ENCODE data around the gene MYO10. TPM values are rescaled to one million over a fixed set of nuclear protein-coding genes. Genes with fewer than 3 reads are reported as not detected.

Gene MYO10
- total and polyA plus RNA-seq, 2 of the 8 experiments (the other 6 are each of a cell fraction or from before 2014, with no cell fraction given), result 21.5 to 107 TPM

DNA sequence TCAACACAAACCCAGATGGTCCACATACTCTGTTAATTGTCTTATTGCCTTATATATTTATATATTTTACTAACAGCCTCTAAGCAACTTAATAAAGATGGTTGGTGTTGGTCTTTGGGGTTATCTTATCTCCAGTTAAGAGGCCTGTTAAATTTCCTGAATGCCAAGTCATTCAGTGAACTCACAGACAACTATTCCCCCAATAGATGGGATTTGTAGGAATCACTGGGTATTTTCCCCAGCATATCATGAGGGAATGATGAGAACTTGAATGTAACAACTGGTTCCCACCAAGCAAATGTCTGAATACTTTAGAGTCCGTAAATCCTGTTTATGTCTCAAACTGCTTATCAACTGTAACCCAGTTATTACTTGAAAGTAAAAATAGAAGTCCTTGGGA lies 276.6 kb downstream of the MYO10 start:
- Histone ChIP-seq H3K9me3 (ENCODE audit: insufficient read depth in 2 of 2, low read depth in 1 of 2, low read length in 1 of 2) (no peaks in the 10 kb centered on the region), H4K91ac (replicated peaks; ENCODE audit: insufficient read length, low read length) (no peak overlapping the region), H3K23ac (ENCODE audit: insufficient read length) (no peak overlapping the region), H3K14ac (ENCODE audit: insufficient read length) (no peak overlapping the region), H3K9ac (replicated peaks in 1 of 4; ENCODE audit: extremely low read depth in 1 of 4, low read depth in 3 of 4, low read length in 3 of 4) (no peak overlapping the region), H2BK120ac (replicated peaks; ENCODE audit: low read depth, low read length) (no peak overlapping the region), H3K4me2 (ENCODE audit: insufficient read depth in 1 of 2, low read depth in 2 of 2, low read length in 2 of 2) (no peak overlapping the region), H2BK15ac (ENCODE audit: low read length) (no peak overlapping the region), H3K4me1 (replicated peaks in 1 of 4; ENCODE audit: control insufficient read depth in 3 of 4, insufficient read depth in 4 of 4, low read length in 3 of 4) (no peaks in the 10 kb centered on the region), H3K4ac (replicated peaks; ENCODE audit: insufficient read length, low read depth, low read length) (no peak overlapping the region), H3K27ac (ENCODE audit: low read depth, low read length) (no peak overlapping the region), H2BK20ac (ENCODE audit: low read length) (no peak overlapping the region), H3K23me2 (ENCODE audit: low read depth, low read length) (no peaks in the 10 kb centered on the region), H3K27me3 (replicated peaks in 1 of 4; ENCODE audit: control insufficient read depth in 3 of 4, extremely low read depth in 1 of 4, insufficient read depth in 3 of 4, low read length in 3 of 4) (no peaks in the 10 kb centered on the region), H3K56ac (replicated peaks; ENCODE audit: insufficient read length, low read depth, low read length) (no peak overlapping the region), H4K5ac (ENCODE audit: insufficient read length, low read depth, low read length) (no peak overlapping the region), H4K8ac (ENCODE audit: extremely low read depth, insufficient read depth, low read length) (no peak overlapping the region), H3K36me3 (ENCODE audit: control insufficient read depth in 2 of 4, insufficient read depth in 4 of 4, low read length in 3 of 4) (peaks cover 0 to 7% (median 1%) of the 10 kb centered on the region in 4 experiments; a peak in 1 of 8 replicates), H2AFZ (ENCODE audit: low read length) (no peak overlapping the region), H3K79me1 (ENCODE audit: low read depth, low read length) (no peaks in the 10 kb centered on the region), H3K4me3 (ENCODE audit: extremely low read depth in 1 of 4, insufficient read depth in 2 of 4, low read depth in 3 of 4, low read length in 4 of 4) (no peak overlapping the region), H2AK5ac (ENCODE audit: low read depth, low read length) (no peak overlapping the region), H3K79me2 (ENCODE audit: control insufficient read depth in 1 of 2, insufficient read depth in 2 of 2, low read length in 2 of 2) (no peaks in the 10 kb centered on the region), H4K20me1 (replicated peaks in 1 of 2; ENCODE audit: control insufficient read depth in 1 of 2, insufficient read depth in 2 of 2, low read length in 2 of 2) (peaks cover 0 to 2% of the 10 kb centered on the region in 2 experiments), H3K18ac (ENCODE audit: extremely low read depth, low read length) (no peak overlapping the region), H2BK12ac (ENCODE audit: low read depth, low read length) (no peak overlapping the region), H2BK5ac (ENCODE audit: low read depth, low read length) (no peak overlapping the region)
- no peak for FAIRE-seq
- WGBS, 2 experiments (ENCODE audit: extremely low coverage in 1 of 2, insufficient coverage in 1 of 2, insufficient read length in 1 of 2, insufficient replicate concordance in 2 of 2, low coverage in 1 of 2, low lambda C conversion rate in 2 of 2, missing lambda C conversion rate in 1 of 2), result 100% methylated on average over 1 of the region's 1 CpG; no CpG with 5 or more reads in 1 of the 2 experiments
- CTCF ChIA-PET (ENCODE audit: partially characterized antibody), result no interaction called here
- POLR2A ChIA-PET (ENCODE audit: partially characterized antibody), result no interaction called here
- DNase-seq (ENCODE audit: low read depth in 1 of 2, low spot score in 2 of 2), result no peak
- TF ChIP-seq POLR2AphosphoS5 (IDR thresholded peaks at IDR 0.05; ENCODE audit: low read depth, low read length) (no peak), ZNF274 (IDR thresholded peaks at IDR 0.05; ENCODE audit: borderline replicate concordance, extremely low read depth, low read length) (no peak), RAD21 (IDR thresholded peaks at IDR 0.05 in 1 of 2, conservative IDR thresholded peaks at IDR 0.05 in 1 of 2; ENCODE audit: low read depth in 2 of 2, low read length in 2 of 2) (no peak), RXRA (IDR thresholded peaks at IDR 0.05; ENCODE audit: insufficient read depth, low read depth, low read length) (no peak), SP2 (IDR thresholded peaks at IDR 0.05; ENCODE audit: low read length) (no peak), FOSL1 (IDR thresholded peaks at IDR 0.05; ENCODE audit: insufficient read depth, low read depth, low read length) (no peak), BRCA1 (IDR thresholded peaks at IDR 0.05; ENCODE audit: low read depth, low read length) (no peak), HDAC2 (IDR thresholded peaks at IDR 0.05; ENCODE audit: borderline replicate concordance in 1 of 2, low read depth in 2 of 2, low read length in 2 of 2) (no peak), PHF8 (conservative IDR thresholded peaks at IDR 0.05; ENCODE audit: low read depth, low read length) (no peak), KDM1A (IDR thresholded peaks at IDR 0.05; ENCODE audit: borderline replicate concordance, low read length) (no peak), SP1 (IDR thresholded peaks at IDR 0.05; ENCODE audit: low read depth, low read length) (no peak)
- TF ChIP-seq, protein P1, sequence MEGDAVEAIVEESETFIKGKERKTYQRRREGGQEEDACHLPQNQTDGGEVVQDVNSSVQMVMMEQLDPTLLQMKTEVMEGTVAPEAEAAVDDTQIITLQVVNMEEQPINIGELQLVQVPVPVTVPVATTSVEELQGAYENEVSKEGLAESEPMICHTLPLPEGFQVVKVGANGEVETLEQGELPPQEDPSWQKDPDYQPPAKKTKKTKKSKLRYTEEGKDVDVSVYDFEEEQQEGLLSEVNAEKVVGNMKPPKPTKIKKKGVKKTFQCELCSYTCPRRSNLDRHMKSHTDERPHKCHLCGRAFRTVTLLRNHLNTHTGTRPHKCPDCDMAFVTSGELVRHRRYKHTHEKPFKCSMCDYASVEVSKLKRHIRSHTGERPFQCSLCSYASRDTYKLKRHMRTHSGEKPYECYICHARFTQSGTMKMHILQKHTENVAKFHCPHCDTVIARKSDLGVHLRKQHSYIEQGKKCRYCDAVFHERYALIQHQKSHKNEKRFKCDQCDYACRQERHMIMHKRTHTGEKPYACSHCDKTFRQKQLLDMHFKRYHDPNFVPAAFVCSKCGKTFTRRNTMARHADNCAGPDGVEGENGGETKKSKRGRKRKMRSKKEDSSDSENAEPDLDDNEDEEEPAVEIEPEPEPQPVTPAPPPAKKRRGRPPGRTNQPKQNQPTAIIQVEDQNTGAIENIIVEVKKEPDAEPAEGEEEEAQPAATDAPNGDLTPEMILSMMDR (IDR thresholded peaks at IDR 0.05; ENCODE audit: control extremely low read depth in 1 of 3, insufficient read depth in 1 of 3, low read depth in 1 of 3, low read length in 3 of 3), result no peak
